Upper lobe of right lung (tissue), 1 donor: ENCODE measurements around the gene SAMD10. TPM values are rescaled to one million over a fixed set of nuclear protein-coding genes. Genes with fewer than 3 reads are reported as not detected.
"Not testable (repeated sequence)": the region's sequence is repeated elsewhere in the genome, so short reads cannot be mapped to it uniquely, and the experiment has no call there.

Experiments used
- ATAC-seq: fragments of 200-7000 bp; cut with Tn5 transposase; one replicate; pipeline ENCODE4 v1.9.1; 2020; ENCODE audit warnings: mild to moderate bottlenecking, moderate library complexity
- DNase-seq: peaks from one replicate; pipeline ENCODE4 v3.0.0-alpha.2; 2020
- H3K27ac ChIP-seq: fragments of 200-600 bp; one replicate; pipeline ENCODE4 v1.8.0; 2022
- H3K27me3 ChIP-seq: fragments of 200-600 bp; one replicate; pipeline ENCODE4 v1.8.0; 2022; ENCODE audit warnings: mild to moderate bottlenecking
- H3K36me3 ChIP-seq: fragments of 200-600 bp; one replicate; pipeline ENCODE4 v1.8.0; 2022
- H3K4me1 ChIP-seq: fragments of 200-600 bp; one replicate; pipeline ENCODE4 v1.8.0; 2022
- H3K4me3 ChIP-seq: fragments of 200-600 bp; one replicate; pipeline ENCODE4 v1.8.0; 2022; ENCODE audit warnings: mild to moderate bottlenecking
- H3K9me3 ChIP-seq: fragments of 200-600 bp; one replicate; pipeline ENCODE4 v1.8.0; 2022
- CTCF ChIP-seq: fragments of 200-600 bp; IDR thresholded peaks from one replicate; pipeline ENCODE4 v1.8.0; 2022; ENCODE audit warnings: antibody characterized with exemption
- intact Hi-C: fragments of 100-400 bp; cut with DNase I; formaldehyde crosslinking; loops from one replicate; pipeline ENCODE4 v1.11.0; 2022
- total RNA-seq: library from RNA; stranded (reverse); fragmentation: NEBNext Ultra II Directional; extraction: Animal tissue kit (Norgen Biotek cat#: 25700); gene quantifications from one replicate; pipeline ENCODE4 v1.2.1, GENCODE V29; 2021
- donor health status: DM: no; HTN: yes; CAD: no; lungs with severe emphysema.

Gene SAMD10
- total RNA-seq, 1 donor from 2014 or later, result 4.3 TPM

- Histone ChIP-seq H3K27me3 (no peaks in the 10 kb centered on the region), H3K4me3 (no peak overlapping the region), H3K9me3 (no peaks in the 10 kb centered on the region), H3K27ac (no peak overlapping the region), H3K4me1 (no peaks in the 10 kb centered on the region), H3K36me3 (peaks cover 77% of the 10 kb centered on the region)
- ATAC-seq (no peak), DNase-seq (no peak)
- TF ChIP-seq CTCF, result no peak
- intact Hi-C loops, result no loop called here
These were observed 44.1 kb upstream of the SAMD10 start for GRCh38 chr20:64023361-64024140.

GRCh38 chr20:64022671-64023360 lies 43.4 kb upstream of the SAMD10 start:
- no peak overlapping the region for H3K4me3 ChIP-seq
- H3K27ac ChIP-seq, result no peak overlapping the region
- H3K36me3 ChIP-seq, result peaks cover 77% of the 10 kb centered on the region
- no peaks in the 10 kb centered on the region for H3K27me3 ChIP-seq
- no peak for ATAC-seq
- no peak for TF ChIP-seq CTCF
- intact Hi-C loops, result no loop called here
- H3K4me1 ChIP-seq, result no peaks in the 10 kb centered on the region
- DNase-seq, result no peak
- H3K9me3 ChIP-seq, result no peaks in the 10 kb centered on the region

- peaks cover 76% of the 10 kb centered on the region for H3K36me3 ChIP-seq
These were observed 41.9 kb upstream of the SAMD10 start for GRCh38 chr20:64021124-64021975.

GRCh38 chr20:64015635-64016034 lies 36.2 kb upstream of the SAMD10 start:
- intact Hi-C loops, result no loop called here
- H3K27me3 ChIP-seq, result no peaks in the 10 kb centered on the region
- DNase-seq, result no peak
- no peak for ATAC-seq
- H3K36me3 ChIP-seq, result peaks cover 78% of the 10 kb centered on the region
- no peak for TF ChIP-seq CTCF
- no peak overlapping the region for H3K4me3 ChIP-seq
- no peaks in the 10 kb centered on the region for H3K9me3 ChIP-seq
- H3K27ac ChIP-seq, result no peak overlapping the region
- no peaks in the 10 kb centered on the region for H3K4me1 ChIP-seq

More at GRCh38 chr20:64021124-64021975, 41.9 kb upstream of the SAMD10 start:
- no peak overlapping the region for H3K4me3 ChIP-seq
- no peak for TF ChIP-seq CTCF
- no peak overlapping the region for H3K27ac ChIP-seq
- H3K9me3 ChIP-seq, result no peaks in the 10 kb centered on the region
- DNase-seq, result no peak
- no peak for ATAC-seq
- intact Hi-C loops, result no loop called here
- H3K27me3 ChIP-seq, result no peaks in the 10 kb centered on the region
- no peaks in the 10 kb centered on the region for H3K4me1 ChIP-seq

- H3K27ac ChIP-seq, intact Hi-C loops, H3K4me1 ChIP-seq, H3K27me3 ChIP-seq, DNase-seq, ATAC-seq, H3K9me3 ChIP-seq, H3K4me3 ChIP-seq: not testable (repeated sequence)
- peaks cover 86% of the 10 kb centered on the region for H3K36me3 ChIP-seq
These were observed 33.1 kb upstream of the SAMD10 start for GRCh38 chr20:64012385-64013154.
